NCI-H2081 treated with DMSO at 0.1 percent for 48 hours (cell line): Measurements from ENCODE around the gene RDM1.

Experiments used
- DNase-seq: peaks from one replicate; lab custom pipeline; 2025; lab: John Stamatoyannopoulos, UW

Gene RDM1

DNA sequence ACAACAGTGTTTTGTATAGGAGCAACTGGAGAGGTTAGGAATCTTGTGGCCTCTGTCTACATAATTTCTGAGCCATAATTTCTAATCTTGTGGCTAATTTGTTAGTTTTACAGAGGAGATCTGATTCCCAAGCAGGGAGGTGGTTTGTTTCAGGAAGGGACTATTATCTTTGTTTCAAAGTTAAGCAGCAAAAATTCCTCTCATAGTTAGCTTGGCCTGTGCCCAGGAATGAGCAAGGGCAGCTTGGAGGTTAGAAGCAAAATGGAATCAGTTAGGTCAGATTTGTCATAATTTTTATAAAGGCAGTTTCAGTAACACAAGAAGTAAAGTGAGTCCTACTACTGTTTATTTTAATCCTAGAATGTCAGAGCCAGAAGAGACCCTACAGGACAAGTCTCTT lies 2.0 kb upstream of the RDM1 start:
- no peak for DNase-seq

DNA sequence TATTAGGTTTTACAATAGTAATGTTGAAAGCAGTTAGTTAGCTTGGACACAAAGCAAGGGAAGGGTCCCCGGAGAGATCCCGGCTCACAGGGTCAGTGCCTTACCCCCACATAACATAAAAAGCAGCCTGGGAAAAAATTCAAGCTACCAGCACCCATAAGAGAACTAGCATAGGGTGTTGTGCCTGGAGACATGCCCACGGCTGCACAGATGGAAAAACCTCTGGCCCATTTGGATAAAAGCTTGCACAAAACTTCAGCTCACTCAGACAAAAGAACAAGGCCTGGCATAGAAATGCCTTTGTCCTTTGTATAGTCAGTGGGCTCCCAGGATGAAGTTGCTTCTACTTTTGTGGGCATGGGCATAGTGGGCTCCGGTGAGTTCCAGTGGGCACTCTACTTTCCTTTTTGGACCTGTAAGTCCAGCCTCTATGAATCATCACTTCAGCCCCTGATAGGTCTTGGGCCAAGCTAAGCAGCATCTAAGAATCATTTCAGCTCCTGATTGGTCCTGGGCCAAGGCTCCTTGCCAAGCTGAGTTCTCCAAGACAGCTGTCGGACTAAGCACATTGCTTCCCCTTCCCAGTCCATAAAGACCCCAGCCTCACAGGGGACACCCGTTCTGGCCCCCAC lies 1.3 kb upstream of the RDM1 start:
- DNase-seq: no peak

DNA sequence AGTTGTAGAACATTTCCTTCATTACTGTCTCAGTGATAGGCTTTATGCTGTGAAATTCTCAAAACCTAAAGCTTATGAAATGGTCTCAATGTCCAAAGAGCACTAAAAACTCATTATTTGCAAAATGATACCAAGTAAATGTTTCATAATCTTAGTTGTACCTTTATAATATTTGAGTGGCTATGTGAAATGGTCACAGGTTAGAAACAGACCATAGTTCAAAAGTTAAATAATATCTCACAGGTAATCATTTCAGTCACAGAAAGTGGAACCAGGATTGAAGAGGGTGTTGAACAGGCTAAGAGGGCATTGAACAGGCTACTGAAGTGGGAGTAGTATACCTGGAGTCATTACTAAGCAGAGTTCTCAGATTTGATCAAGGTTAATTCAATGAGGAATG lies 2.9 kb downstream of the RDM1 start:
- no peak for DNase-seq

DNA sequence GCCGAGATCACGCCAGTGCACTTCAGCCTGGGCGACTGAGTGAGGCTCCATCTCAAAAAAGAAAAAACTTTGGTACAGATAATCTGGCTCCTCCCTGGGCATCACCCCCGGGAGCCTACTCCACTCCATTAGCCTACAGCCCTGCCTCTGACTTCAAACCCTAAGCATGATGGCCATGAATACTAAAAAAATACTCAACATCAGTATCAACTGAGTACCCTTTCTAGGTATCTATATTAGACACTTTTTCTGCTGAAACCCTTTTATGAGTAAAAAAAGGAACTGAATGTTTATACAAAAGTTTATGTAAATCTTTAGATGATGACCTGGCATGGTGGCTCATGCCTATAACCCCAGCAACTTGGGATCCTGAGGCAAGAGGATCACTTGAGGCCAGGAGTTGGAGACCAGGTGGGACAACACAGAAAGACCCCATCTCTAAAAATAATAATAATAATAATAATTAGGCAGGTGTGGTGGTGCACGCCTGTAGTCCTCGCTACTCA lies 6.9 kb downstream of the RDM1 start:
- DNase-seq: no peak

DNA sequence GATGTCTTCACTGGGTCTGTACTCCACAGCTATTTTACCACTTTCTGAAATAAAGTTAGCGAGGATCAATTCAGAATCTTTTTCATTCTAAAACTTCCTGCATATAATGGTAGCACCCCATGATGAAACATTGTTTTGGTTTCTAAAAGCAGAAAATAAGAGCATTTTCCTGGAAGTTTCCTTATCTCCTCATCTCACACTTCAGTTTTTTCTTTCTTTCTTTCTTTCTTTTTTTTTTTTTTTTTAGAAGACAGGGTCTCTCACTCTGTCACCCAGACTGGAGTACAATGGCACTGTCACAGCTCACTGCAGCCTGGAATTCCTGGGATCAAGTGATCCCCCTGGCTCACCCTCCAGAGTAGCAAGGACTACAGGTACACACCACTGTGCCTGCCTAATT lies 10.3 kb downstream of the RDM1 start:
- DNase-seq: no peak

DNA sequence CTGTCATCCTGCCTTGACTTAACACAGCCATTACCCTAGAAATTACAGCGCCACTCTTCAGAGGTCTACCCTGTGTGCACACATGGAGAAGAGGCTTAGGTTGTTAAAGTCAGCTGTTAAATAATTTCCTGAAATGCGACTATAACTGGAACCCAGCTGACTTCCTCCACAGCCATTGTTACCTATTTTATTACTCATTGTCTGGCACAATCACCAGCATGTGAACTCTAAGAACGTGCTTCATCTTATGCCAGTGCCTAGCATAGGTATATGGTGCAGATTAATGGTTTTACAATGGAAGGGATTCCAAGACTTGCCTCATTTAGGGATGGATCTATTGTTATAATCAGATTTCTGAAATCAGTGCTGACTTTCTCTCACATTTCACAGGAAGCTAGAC lies 11.9 kb downstream of the RDM1 start:
- no peak for DNase-seq

DNA sequence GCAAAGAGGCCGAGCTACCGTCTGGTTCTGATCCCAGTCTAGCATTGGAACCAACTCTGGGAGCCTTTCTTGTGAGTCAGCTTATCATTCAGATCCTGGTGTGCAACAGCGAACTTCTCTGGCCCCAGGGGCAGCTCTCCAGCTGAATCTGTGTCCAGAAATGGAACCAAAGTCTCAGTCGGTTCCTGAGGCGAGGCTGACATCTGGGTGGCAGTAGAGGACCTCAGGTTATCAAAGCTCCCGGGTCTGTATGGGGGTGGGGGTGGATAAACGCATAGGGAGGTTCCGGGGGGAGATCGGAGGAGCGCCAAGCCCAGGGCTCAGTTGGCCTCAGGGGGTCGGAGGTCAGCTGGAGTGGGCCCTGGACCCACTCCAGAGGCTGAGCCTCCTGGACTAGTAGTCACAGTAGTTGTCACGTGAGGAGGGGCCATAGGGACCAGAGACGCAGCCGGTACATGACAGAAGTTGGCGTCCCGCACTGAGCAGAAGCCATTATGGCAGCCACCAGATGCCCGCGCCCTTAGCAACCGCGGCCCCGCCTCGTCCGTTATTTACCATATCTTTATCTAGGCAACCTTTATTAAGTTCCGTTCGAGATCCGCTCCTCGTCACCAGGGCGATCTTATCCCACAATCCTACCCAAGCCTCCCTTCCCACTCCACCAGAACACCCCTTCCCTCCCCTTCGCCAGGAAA lies 12.9 kb downstream of the RDM1 start:
- DNase-seq: no peak

DNA sequence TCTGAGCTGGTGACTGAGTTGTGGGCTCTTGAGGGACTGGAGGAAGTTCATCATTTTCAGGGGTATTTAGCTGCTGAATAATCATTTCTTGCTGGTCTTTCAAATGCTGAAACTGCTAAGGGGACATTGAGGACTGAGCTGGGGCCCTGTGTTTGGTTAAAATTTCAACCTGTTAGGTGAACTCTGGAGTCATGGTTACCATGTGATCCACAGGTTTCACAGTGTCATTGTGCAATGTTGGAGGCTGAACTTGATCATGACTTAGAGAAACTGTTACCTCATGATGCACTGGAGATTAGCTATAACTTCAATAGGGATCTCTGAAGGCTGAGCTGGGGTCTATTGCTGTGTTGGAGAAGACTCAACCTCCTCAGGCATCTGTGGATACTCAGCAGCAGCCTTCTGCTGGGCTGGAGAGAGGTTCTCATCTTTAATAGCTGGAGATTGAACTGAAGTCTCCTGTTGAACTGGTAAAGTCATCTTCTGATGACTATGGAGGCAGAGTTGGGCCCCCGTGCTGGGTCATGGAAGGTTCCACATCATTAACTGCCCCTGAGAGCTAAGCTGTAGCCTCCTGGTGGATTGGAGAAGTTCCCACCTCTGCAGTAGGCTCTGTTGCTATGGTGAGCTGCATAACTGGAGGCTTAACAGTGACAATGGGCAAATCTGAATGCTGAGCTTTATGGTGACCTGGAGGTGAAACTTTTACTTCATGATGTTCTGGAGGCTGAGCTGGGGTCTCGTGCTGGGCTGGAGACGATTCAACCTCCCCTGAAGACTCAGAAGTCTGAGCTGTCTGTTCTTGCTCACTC lies 15.2 kb downstream of the RDM1 start:
- DNase-seq: no peak

DNA sequence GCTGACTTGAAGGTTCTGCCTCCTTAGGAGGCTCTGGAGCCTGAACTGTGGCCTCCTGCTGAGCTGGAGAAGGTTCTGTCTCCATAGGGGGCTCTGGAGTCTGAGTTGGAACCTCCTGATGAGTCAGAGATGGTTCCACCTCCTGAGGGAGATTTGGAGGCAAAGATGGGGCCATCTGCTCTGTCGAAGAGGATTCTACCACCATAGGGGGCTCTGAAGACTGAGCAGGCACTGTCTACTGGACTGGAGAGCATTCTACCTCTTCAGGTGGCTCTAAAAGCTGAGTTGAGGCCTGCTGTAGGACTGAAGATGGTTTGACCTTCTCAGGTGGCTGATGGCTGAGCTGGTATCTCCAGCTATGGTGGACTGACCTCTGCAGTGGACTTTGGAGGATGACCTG lies 16.2 kb downstream of the RDM1 start:
- no peak for DNase-seq

DNA sequence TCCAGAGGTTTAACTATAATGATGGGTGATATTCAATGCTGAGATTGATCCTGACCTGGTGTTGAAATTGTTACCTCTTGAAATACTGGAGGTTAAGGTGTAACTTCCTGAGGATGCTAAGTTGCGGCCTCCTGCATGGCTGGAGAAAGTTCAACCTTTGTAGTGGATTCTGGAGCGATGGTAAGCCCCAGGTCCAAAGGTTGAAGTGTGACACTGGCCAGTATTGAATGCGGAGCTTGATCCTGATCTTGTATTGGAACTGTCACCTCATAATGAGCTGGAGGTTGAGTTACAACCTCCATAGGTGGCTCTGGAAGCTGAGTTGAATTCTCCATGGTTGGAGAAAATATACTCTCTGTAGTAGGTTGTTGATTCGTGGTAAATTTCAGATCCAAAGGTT lies 17.0 kb downstream of the RDM1 start:
- no peak for DNase-seq

DNA sequence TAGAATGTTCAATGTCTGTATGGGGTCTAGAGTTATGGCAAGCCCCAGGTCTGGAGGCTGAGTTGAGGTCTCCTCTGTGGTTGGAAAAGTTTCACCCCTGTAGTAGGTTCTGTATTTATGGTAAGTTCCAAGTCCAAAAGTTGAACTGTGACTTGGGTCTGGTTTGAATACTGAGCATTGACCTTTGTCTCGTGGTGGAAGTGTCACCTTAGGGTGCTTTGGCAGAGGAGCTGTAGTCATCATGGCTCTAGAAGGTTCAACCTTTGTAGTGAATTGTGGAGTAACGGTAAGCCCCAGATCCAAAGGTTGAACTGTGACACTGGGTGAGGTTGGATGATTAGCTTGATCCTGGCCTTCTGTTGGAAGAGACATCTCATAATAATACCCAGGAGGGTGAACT lies 17.6 kb downstream of the RDM1 start:
- DNase-seq: no peak

DNA sequence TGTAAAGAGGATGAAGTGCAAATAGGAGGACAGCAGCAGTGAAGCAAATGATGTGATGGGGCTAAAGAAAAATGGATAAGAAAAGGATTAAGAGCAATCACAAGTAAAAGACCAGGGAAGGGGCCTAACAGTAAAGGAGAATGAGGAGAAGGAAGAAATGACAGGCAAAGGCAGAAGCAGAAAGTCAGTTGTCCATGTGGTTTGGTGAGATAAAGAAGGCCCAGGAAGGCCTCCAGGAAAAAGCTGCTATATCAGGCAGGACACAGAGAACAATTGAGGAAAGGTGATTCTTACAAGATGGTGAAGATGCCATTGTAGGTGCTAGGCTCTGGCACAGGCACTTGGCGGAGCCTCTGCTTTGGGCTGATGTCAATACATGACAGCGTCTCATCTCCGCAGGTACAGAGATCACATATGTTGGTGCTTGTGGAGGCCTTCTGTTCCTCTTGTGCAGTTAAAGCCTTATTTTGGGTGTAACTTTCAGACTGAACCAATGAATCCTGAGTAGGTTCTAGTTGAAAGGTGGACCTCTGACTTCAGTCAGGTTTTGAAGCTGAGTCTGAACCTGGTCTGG lies 18.1 kb downstream of the RDM1 start:
- DNase-seq: no peak

DNA sequence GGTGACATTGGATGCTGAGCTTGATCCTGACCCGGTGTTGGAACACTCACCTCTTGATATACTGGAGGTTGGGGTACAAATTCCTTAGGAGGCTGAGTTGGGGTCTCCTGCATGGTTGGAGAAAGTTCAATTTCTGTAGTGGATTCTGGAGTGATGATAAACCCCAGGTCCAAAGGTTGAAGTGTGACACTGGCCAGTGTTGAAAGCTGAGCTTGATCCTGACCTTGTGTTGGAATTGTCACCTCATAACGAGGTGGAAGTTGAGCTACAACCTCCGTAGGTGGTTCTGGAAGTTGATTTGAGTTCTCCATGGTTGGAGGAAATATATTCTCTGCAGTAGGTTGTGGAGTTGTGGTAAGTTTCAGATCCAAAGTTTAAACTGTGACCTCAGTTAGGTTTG lies 21.2 kb downstream of the RDM1 start:
- no peak for DNase-seq

DNA sequence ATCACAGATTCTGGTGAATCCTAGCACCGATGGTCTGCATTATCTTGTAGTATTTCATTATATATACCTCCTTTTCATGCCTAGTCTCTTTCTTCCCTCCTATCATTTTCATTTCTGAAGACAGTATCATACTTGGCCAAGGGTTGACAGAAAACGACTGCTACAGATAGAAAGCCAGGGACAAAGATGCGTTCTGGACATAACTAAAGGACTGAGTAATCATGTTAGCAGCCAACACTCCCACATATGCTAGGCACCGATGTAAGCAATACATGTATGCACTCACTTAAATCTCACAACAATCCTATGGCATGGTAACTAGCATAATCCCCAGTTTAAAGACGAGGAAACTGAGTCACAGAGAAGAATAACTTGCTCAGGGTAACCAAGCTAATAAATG lies 22.9 kb downstream of the RDM1 start:
- DNase-seq: no peak

DNA sequence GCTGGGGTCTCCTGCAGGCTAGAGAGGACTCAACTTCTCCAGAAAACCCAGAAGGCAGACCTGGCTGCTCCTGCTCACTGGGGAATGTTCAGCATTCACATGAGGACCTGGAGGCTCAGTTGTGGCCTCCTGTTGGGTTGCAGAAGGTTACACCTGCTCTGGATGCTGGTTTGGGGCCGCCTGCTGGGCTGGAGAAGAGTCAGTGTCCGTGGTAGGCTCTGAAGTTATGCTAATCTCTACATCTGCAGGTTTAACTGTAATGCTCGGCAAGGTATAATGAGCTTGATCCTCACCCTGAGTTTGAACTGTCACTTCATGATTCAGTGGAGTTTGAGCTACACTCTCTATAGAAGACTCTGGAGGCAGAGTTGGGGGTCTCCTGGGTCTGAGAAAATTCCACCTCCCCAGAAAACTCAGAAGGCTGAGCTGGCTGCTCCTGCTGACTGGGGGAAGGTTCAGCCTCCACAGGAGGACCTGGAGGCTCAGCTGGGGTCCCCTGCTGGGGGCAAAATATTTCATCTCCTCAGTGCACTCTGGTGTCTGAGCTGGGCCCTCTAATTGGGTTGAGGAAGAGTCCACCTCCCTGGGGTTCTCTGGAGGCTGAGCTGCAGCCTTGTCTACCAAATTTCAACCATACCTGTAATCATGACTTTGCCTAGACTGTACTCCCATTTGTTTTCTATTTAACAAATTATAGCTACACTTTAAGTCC lies 23.5 kb downstream of the RDM1 start:
- no peak for DNase-seq

DNA sequence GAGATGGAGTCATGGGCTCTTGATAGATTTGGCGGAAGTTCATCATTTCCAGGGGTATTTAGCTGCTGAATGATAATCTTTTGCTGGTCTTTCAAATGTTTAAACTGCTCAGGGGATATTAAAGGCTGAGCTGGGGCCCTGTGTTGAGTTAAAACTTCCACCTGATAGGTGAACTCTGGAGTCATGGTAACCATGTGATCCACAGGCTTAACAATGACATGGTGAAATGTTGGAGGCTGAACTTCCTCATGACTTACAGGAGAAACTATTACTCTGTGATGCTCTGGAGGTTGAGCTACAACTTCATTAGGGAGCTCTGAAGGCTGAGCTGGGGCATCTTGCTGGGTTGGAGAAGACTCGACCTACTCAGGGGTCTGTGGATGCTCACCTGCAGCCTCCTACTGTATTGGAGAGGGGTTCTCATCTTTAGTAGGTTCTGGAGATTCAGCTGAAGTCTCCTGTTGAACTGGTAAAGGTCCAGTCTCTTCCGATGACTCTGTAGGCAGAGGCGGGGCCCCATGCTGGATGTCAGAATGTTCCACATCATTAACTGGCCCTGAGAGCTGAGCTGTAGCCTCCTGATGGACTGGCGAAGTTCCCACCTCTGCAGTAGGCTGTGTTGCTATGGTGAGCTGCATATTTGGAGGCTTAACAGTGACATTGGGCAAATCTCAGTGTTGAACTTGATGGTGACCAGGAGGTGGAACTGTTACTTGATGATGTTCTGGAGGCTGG lies 24.2 kb downstream of the RDM1 start:
- DNase-seq: no peak

DNA sequence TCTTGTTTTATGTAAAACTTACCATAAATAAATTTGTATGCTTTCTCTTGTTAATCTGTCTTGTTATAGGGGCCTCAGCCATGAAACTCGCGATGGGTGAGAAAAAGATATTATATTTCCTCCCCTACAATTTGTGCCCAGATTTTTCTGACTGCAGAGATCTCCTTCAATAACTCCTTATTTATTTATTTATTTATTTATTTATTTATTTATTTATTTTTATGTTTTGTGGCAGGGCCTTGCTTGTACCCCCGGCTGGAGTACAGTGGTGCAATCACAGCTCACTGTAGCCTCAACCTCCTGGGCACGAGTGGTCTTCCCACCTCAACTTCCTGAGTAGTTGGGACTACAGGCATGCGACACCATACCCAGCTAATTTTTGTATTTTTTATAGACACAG lies 27.1 kb downstream of the RDM1 start:
- no peak for DNase-seq

DNA sequence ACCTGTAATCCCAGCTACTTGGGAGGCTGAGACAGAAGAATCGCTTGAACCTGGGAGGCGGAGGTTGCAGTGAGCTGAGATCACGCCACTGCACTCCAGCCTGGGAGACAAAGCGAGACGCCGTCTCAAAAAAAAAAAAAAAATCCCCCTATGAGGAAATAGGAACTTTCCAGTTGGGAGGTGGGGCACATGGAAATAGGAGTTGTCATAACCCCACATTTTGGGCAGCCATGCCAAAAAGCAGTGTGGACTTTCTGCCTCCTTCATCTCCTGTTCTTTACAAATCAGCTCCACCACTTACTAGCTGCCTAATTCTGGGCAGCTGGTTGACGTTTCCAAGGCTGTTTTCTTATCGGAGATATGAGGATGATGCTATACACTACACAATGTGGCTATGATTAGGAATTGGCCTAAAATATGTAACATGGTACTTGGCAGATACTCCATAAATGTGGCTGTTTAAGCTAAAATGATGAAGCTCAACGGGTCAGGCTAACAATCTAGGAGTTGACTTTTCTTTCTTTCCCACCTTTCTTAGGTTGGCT lies 28.9 kb downstream of the RDM1 start:
- no peak for DNase-seq

DNA sequence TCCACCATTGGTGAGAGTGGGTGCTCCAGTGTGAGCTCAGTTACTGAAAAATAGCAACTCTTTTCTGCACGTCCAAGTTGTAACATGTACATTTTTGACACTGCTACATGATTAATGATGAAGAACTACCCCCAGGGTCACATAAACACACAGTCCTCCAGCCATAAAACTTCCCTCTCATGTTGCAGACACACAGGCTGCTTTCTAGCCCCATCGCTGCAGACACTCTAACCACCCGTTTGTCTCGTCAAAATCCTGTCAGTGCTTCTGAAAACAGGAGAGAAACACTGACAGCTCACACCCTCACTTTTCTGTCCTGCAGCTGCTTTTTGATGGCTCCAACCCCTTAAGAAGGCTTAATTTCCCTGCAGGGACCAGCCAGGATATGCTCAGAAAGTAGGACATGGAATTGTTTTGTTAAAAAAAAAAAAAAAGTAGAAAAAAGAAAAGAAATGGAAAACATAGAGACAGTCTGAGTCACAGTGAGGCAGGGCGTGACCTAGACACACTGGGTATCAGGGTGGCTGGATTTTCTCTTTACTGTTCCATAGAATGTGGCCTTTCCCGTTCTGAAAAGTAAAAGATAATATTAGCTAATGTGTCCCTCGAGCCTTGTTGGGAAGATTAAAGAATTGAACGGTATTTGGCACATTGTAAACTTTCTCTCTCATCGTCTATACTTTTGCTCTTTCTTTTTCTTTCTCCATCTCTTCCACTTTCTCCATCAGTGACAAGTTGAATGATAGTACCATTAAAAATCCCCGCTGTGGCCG lies 29.7 kb downstream of the RDM1 start:
- DNase-seq: no peak

DNA sequence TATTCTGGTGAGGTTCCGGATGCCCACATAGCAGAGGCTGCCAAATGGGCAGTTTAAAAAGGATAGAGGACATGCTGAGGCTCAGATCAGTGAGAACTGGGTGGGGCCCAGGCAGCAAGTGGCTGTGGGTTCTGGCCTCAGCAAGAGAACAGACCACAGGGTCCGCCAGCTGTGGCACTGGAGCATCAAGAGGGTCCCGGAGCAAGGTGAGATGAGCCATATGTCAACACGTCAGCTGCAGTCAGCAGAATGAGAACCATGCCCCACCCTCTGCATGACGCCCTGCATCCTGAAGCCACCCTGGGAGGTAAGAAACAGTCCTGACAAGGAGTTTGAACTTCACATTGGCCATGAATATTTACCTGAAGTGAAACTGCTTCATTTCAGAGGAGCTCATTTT lies 30.3 kb downstream of the RDM1 start:
- no peak for DNase-seq
